IMR-90 (cell line): Measurements from ENCODE around the gene MOB3A. TPM values are rescaled to one million over a fixed set of nuclear protein-coding genes. Genes with fewer than 3 reads are reported as not detected.

Experiments used
- ATAC-seq: fragments of 200-7000 bp; cut with Tn5 transposase; 2 replicates; pipeline ENCODE4 v1.9.1; 2020; ENCODE audit warnings: low read depth, mild to moderate bottlenecking, moderate library complexity
- BruUV-seq: library from RNA; stranded (reverse); fragments of 400-500 nt; replicated peaks from 2 replicates; lab custom pipeline; 2021; lab: Mats Ljungman, UMichigan
- CTCF ChIA-PET: fragments of 300-600 bp; formaldehyde crosslinking; extraction: SDS; loops from one replicate; lab custom pipeline; 2021; ENCODE audit warnings: antibody characterized with exemption; lab: Yijun Ruan, JAX
- POLR2A ChIA-PET: fragments of 300-600 bp; sonication (Branson Sonifier 250); formaldehyde crosslinking; loops from one replicate; lab custom pipeline; 2022; ENCODE audit warnings: antibody characterized with exemption; ENCODE audit not compliant: unreplicated experiment; lab: Charles Lee
- DNase-seq: peaks from one replicate; pipeline ENCODE4 v3.0.0; 2013
- H2AFZ ChIP-seq: replicated peaks from 2 replicates; pipeline ENCODE3; 2013; ENCODE audit warnings: low read length, mild to moderate bottlenecking; ENCODE audit not compliant: poor library complexity
- H2AK5ac ChIP-seq: 2 replicates; pipeline ENCODE4 v1.6.1; 2013; ENCODE audit warnings: low read depth, low read length, inconsistent platforms
- H2AK9ac ChIP-seq: replicated peaks from 2 replicates; pipeline ENCODE3; 2013; ENCODE audit warnings: mild to moderate bottlenecking, low read depth, low read length, moderate library complexity; ENCODE audit not compliant: poor library complexity
- H2BK120ac ChIP-seq: 2 replicates; pipeline ENCODE4 v1.6.1; 2013; ENCODE audit warnings: low read depth, low read length, inconsistent platforms
- H2BK15ac ChIP-seq: 3 replicates; pipeline ENCODE4 v1.6.1; 2013; ENCODE audit warnings: low read depth, low read length, inconsistent platforms
- H2BK20ac ChIP-seq: 2 replicates; pipeline ENCODE4 v1.6.1; 2013; ENCODE audit warnings: low read depth, mild to moderate bottlenecking, inconsistent platforms, low read length, moderate library complexity
- H2BK5ac ChIP-seq: 2 replicates; pipeline ENCODE4 v1.6.1; 2013; ENCODE audit warnings: mild to moderate bottlenecking, low read depth, low read length, inconsistent platforms; ENCODE audit not compliant: poor library complexity, severe bottlenecking
- H3K14ac ChIP-seq: replicated peaks from 2 replicates; pipeline ENCODE4 v1.6.1; 2013; ENCODE audit warnings: low read depth, low read length, inconsistent platforms
- H3K18ac ChIP-seq: 2 replicates; pipeline ENCODE4 v1.6.1; 2013; ENCODE audit warnings: low read depth, low read length, control low read depth
- H3K23ac ChIP-seq: 2 replicates; pipeline ENCODE4 v1.6.1; 2013; ENCODE audit warnings: low read depth, low read length, inconsistent platforms
- H3K27ac ChIP-seq: 2 replicates; pipeline ENCODE4 v1.5.1; 2013; ENCODE audit warnings: mild to moderate bottlenecking, control low read depth, low read length; ENCODE audit not compliant: insufficient read depth
- H3K27me3 ChIP-seq: 2 replicates; pipeline ENCODE4 v1.6.1; 2013; ENCODE audit warnings: low read length; ENCODE audit not compliant: control insufficient read depth, insufficient read depth
- H3K36me3 ChIP-seq: 2 replicates; pipeline ENCODE4 v1.6.1; 2013; ENCODE audit warnings: low read length, mixed read lengths; ENCODE audit not compliant: control insufficient read depth, insufficient read depth
- H3K4ac ChIP-seq: 2 replicates; pipeline ENCODE4 v1.6.1; 2013; ENCODE audit warnings: low read depth, low read length, inconsistent platforms
- H3K4me1 ChIP-seq: 2 replicates; pipeline ENCODE4 v1.6.1; 2013; ENCODE audit warnings: low read length, mixed read lengths; ENCODE audit not compliant: control insufficient read depth, insufficient read depth
- H3K4me2 ChIP-seq: 2 replicates; pipeline ENCODE4 v1.6.1; 2013; ENCODE audit warnings: low read depth, mild to moderate bottlenecking, control low read depth, low read length, moderate library complexity
- H3K4me3 ChIP-seq: 2 replicates; pipeline ENCODE4 v1.5.1; 2013; ENCODE audit warnings: low read depth, mild to moderate bottlenecking, control low read depth, low read length, moderate library complexity; ENCODE audit not compliant: insufficient read depth
- H3K56ac ChIP-seq: 2 replicates; pipeline ENCODE4 v1.6.1; 2013; ENCODE audit warnings: low read length, inconsistent platforms; ENCODE audit not compliant: insufficient read depth; ENCODE audit errors: extremely low read depth
- H3K79me1 ChIP-seq, 2 experiments: 2 replicates each; pipeline ENCODE4 v1.6.1; 2013; ENCODE audit warnings: low read length in 2 of 2, inconsistent platforms in 1 of 2, low read depth in 1 of 2
- H3K9ac ChIP-seq: 2 replicates; pipeline ENCODE4 v1.6.1; 2013; ENCODE audit warnings: low read depth, low read length, control low read depth
- H3K9me1 ChIP-seq: 2 replicates; pipeline ENCODE4 v1.6.1; 2013; ENCODE audit warnings: low read length, inconsistent platforms; ENCODE audit not compliant: insufficient read depth
- H3K9me3 ChIP-seq: 2 replicates; pipeline ENCODE4 v1.6.1; 2013; ENCODE audit warnings: low read length; ENCODE audit not compliant: control insufficient read depth, insufficient read depth
- H4K20me1 ChIP-seq: 2 replicates; pipeline ENCODE4 v1.6.1; 2013; ENCODE audit warnings: low read length, inconsistent platforms; ENCODE audit not compliant: insufficient read depth
- H4K5ac ChIP-seq: 2 replicates; pipeline ENCODE4 v1.6.1; 2013; ENCODE audit warnings: mild to moderate bottlenecking, low read depth, low read length, control low read depth
- H4K8ac ChIP-seq, 2 experiments: 2 replicates each; pipeline ENCODE4 v1.6.1; 2013; ENCODE audit warnings: low read depth in 2 of 2, low read length in 2 of 2, control low read depth in 1 of 2, inconsistent platforms in 1 of 2
- H4K91ac ChIP-seq: 2 replicates; pipeline ENCODE4 v1.6.1; 2013; ENCODE audit warnings: low read depth, low read length, inconsistent platforms; ENCODE audit not compliant: insufficient read depth
- FOS ChIP-seq: fragments of 150-350 bp; IDR thresholded peaks from 2 replicates; pipeline ENCODE4 v1.6.1; 2016; ENCODE audit warnings: low read depth, low read length
- MXI1 ChIP-seq: IDR thresholded peaks from 2 replicates; pipeline ENCODE4 v1.6.1; 2012; ENCODE audit warnings: low read depth, mild to moderate bottlenecking, low read length, moderate library complexity, borderline replicate concordance
- RCOR1 ChIP-seq: IDR thresholded peaks from 2 replicates; pipeline ENCODE4 v1.6.1; 2012; ENCODE audit warnings: mild to moderate bottlenecking, low read length, improper control_type of control experiment; ENCODE audit not compliant: insufficient replicate concordance
- WGBS, 2 experiments: methylation state at CpG; one replicate each; pipeline versions ENCODE4 v1.1.5 to v1.1.7; 2013; ENCODE audit warnings: missing lambda C conversion rate in 2 of 2; ENCODE audit not compliant: insufficient read length in 1 of 2; ENCODE audit errors: extremely low coverage in 2 of 2; 5-methylcytosine and 5-hydroxymethylcytosine counted together
- dilution Hi-C: fragments of 300-500 bp; cut with HindIII; formaldehyde crosslinking; loops from one replicate; pipeline ENCODE4 v1.14.3; 2018; ENCODE audit warnings: low sequenced_read_pairs; ENCODE audit not compliant: unreplicated experiment
- in situ Hi-C: fragments of 300-500 bp; cut with MboI; formaldehyde crosslinking; loops from 3 replicates; pipeline ENCODE4 v1.14.3; 2019; ENCODE audit warnings: low sequenced_read_pairs, inconsistent platforms, mixed read lengths
- intact Hi-C: fragments of 100-400 bp; cut with micrococcal nuclease; formaldehyde crosslinking; loops from 2 replicates; pipeline ENCODE4 v1.10.0; 2022
- polyA plus RNA-seq, 3 experiments: library from polyadenylated mRNA; depleted of rRNA; stranded (reverse); fragments of >200 nt; gene quantifications; 2 replicates each; pipeline ENCODE4 v1.2.3, GENCODE V29; 2012; ENCODE audit warnings: low replicate concordance in 1 of 3
- total RNA-seq: library from RNA; depleted of rRNA; stranded (reverse); fragments of >200 nt; gene quantifications from 2 replicates; pipeline ENCODE4 v1.2.3, GENCODE V29; 2012

The MOB3A gene
- total and polyA plus RNA-seq, 2 of the 4 experiments (the other 2 are of a cell fraction) = 9.3 to 26.5 TPM

- H3K9ac ChIP-seq = no peak overlapping the region
- peaks cover 22% of the 10 kb centered on the region for H4K20me1 ChIP-seq
- no peak overlapping the region for H2BK5ac ChIP-seq
- peaks cover 19% of the 10 kb centered on the region for H3K9me1 ChIP-seq
- H3K14ac ChIP-seq = no peak overlapping the region
- H3K56ac ChIP-seq = no peak overlapping the region
- no peak overlapping the region for H3K4me3 ChIP-seq
- H3K36me3 ChIP-seq = peaks cover 8% of the 10 kb centered on the region; the same call in 1 of the 2 replicates
- H3K4ac ChIP-seq = no peak overlapping the region
- intact Hi-C loops (no loop called here), in situ Hi-C loops (no loop called here), dilution Hi-C loops (no loop called here)
- ATAC-seq = no peak; the same call in 1 of the 2 replicates
- H3K79me1 ChIP-seq = peaks cover 20 to 77% of the 10 kb centered on the region in 2 experiments
- DNase-seq = peak; percentile 36
- H4K91ac ChIP-seq = no peak overlapping the region
- CTCF ChIA-PET = no interaction called here
- BruUV-seq = no TSS peak
- H2BK15ac ChIP-seq = no peak overlapping the region
- no peak overlapping the region for H3K27ac ChIP-seq
- H2AK5ac ChIP-seq = 0 out of 2 replicates have a peak overlapping the region, but pooled peaks have one; percentile 8
- POLR2A ChIA-PET = no interaction called here
- no peak overlapping the region for H4K5ac ChIP-seq
- peaks cover 5% of the 10 kb centered on the region for H3K4me1 ChIP-seq
- H3K9me3 ChIP-seq = no peaks in the 10 kb centered on the region
- H2AK9ac ChIP-seq = peak overlapping the region; percentile 11
- H3K23ac ChIP-seq = no peak overlapping the region
- TF ChIP-seq RCOR1 (no peak), FOS (no peak), MXI1 (no peak)
- H2BK120ac ChIP-seq = no peak overlapping the region
- 84% methylated on average over 6 of the region's 16 CpGs; no CpG with 5 or more reads in 1 of the 2 experiments for WGBS, 2 experiments
- H3K4me2 ChIP-seq = no peak overlapping the region
- peak overlapping the region; percentile 5; the same call in 1 of the 2 replicates for H2BK20ac ChIP-seq
- no peak overlapping the region for H3K18ac ChIP-seq
- no peak overlapping the region for H2AFZ ChIP-seq
- H3K27me3 ChIP-seq = no peaks in the 10 kb centered on the region
- H4K8ac ChIP-seq = peak overlapping the region in 1 of 2 experiments; percentile 78; a peak in 2 of 4 replicates
These were observed 7.0 kb downstream of the MOB3A start for GRCh38 chr19:2089001-2089711.
